ENCODE data around the gene HIBADH. TPM values are rescaled to one million over a fixed set of nuclear protein-coding genes. Genes with fewer than 3 reads are reported as not detected.
A peak's percentile ranks its signal among the peaks of the same experiment; 100 is the strongest.

Gene HIBADH
- total and polyA plus RNA-seq, 2 of the 4 experiments (the other 2 are of a cell fraction): 36.6 to 52.5 TPM

DNA sequence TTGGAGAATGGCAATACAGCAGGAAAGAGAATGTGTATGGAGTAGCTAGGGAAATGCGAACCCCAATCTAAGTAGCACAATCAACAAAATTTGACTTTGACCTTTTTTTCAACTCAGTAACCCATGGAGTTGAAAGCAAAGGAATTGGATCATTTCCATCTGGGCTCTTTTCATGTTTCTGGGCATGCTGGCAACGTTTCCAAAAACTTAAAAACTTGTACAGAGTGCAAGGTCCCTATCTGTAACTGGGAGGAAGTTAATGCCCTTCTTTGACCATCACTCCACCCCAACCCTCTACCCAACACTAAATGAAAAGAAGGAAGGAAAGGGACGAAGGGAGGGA, 1.3 kb upstream of the HIBADH start:
- H2BK120ac ChIP-seq (ENCODE audit: low read depth, low read length): no peak overlapping the region
- no peak overlapping the region for H3K9ac ChIP-seq (ENCODE audit: low read depth, low read length)
- no peak overlapping the region for H3K14ac ChIP-seq (replicated peaks; ENCODE audit: low read depth, low read length)
- H3K9me1 ChIP-seq (ENCODE audit: insufficient read depth, low read length): 0 out of 2 replicates have a peak, but pooled peaks cover 3% of the 10 kb centered on the region
- no peak overlapping the region for H3K27ac ChIP-seq (ENCODE audit: insufficient read depth, low read length)
- no peak overlapping the region for H4K5ac ChIP-seq (ENCODE audit: low read depth, low read length)
- DNase-seq (no peak), ATAC-seq (ENCODE audit: low read depth) (no peak)
- dilution Hi-C loops (cut with HindIII; ENCODE audit: low sequenced_read_pairs, unreplicated experiment) (no loop called here), in situ Hi-C loops (cut with MboI; ENCODE audit: low sequenced_read_pairs) (no loop called here), intact Hi-C loops (cut with micrococcal nuclease) (loop anchor here (2.0 to 5.0 kb wide), 3 partner anchors 77 to 467 kb away; partner anchors contain the start of gene TAX1BP1)
- no peaks in the 10 kb centered on the region for H4K20me1 ChIP-seq (ENCODE audit: insufficient read depth, low read length)
- POLR2A ChIA-PET (ENCODE audit: unreplicated experiment): no interaction called here
- no peak overlapping the region for H3K4ac ChIP-seq (ENCODE audit: low read depth, low read length)
- H3K4me2 ChIP-seq (ENCODE audit: low read depth, low read length): no peak overlapping the region
- no peak for TF ChIP-seq RFX5 (IDR thresholded peaks at IDR 0.05; ENCODE audit: low read depth, low read length)
- TF ChIP-seq, protein P1, sequence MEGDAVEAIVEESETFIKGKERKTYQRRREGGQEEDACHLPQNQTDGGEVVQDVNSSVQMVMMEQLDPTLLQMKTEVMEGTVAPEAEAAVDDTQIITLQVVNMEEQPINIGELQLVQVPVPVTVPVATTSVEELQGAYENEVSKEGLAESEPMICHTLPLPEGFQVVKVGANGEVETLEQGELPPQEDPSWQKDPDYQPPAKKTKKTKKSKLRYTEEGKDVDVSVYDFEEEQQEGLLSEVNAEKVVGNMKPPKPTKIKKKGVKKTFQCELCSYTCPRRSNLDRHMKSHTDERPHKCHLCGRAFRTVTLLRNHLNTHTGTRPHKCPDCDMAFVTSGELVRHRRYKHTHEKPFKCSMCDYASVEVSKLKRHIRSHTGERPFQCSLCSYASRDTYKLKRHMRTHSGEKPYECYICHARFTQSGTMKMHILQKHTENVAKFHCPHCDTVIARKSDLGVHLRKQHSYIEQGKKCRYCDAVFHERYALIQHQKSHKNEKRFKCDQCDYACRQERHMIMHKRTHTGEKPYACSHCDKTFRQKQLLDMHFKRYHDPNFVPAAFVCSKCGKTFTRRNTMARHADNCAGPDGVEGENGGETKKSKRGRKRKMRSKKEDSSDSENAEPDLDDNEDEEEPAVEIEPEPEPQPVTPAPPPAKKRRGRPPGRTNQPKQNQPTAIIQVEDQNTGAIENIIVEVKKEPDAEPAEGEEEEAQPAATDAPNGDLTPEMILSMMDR (conservative IDR thresholded peaks at IDR 0.05; ENCODE audit: low read depth, low read length): no peak
- no peak for TF ChIP-seq MAFK (IDR thresholded peaks at IDR 0.05; ENCODE audit: low read depth, low read length)
- TF ChIP-seq MXI1 (IDR thresholded peaks at IDR 0.05; ENCODE audit: borderline replicate concordance, low read depth, low read length): no peak
- TF ChIP-seq CEBPB (IDR thresholded peaks at IDR 0.05; ENCODE audit: low read depth, low read length): no peak
- TF ChIP-seq POLR2A (IDR thresholded peaks at IDR 0.05; ENCODE audit: low read depth, low read length): no peak
- TF ChIP-seq SMC3 (IDR thresholded peaks at IDR 0.05; ENCODE audit: low read depth, low read length): no peak
- TF ChIP-seq, protein P2, sequence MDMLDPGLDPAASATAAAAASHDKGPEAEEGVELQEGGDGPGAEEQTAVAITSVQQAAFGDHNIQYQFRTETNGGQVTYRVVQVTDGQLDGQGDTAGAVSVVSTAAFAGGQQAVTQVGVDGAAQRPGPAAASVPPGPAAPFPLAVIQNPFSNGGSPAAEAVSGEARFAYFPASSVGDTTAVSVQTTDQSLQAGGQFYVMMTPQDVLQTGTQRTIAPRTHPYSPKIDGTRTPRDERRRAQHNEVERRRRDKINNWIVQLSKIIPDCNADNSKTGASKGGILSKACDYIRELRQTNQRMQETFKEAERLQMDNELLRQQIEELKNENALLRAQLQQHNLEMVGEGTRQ (IDR thresholded peaks at IDR 0.05; ENCODE audit: low read depth, low read length): no peak
- H3K18ac ChIP-seq (ENCODE audit: low read depth, low read length): no peak overlapping the region
- no peak overlapping the region for H2AFZ ChIP-seq (replicated peaks; ENCODE audit: low read length, poor library complexity)
- BruUV-seq (replicated peaks): no TSS peak
- H2BK5ac ChIP-seq (ENCODE audit: low read depth, low read length, poor library complexity, severe bottlenecking): no peak overlapping the region
- H3K4me1 ChIP-seq (ENCODE audit: control insufficient read depth, insufficient read depth, low read length): no peaks in the 10 kb centered on the region
- H4K91ac ChIP-seq (ENCODE audit: insufficient read depth, low read depth, low read length): no peak overlapping the region
- WGBS, 2 experiments (ENCODE audit: extremely low coverage in 2 of 2, insufficient read length in 1 of 2): no CpG with 5 or more reads among the region's 3 CpGs
- H3K27me3 ChIP-seq (ENCODE audit: control insufficient read depth, insufficient read depth, low read length): no peaks in the 10 kb centered on the region
- no peak overlapping the region for H3K4me3 ChIP-seq (ENCODE audit: insufficient read depth, low read depth, low read length)
- H3K36me3 ChIP-seq (ENCODE audit: control insufficient read depth, insufficient read depth, low read length): no peaks in the 10 kb centered on the region
- no peak overlapping the region for H2BK15ac ChIP-seq (ENCODE audit: low read depth, low read length)
- H4K8ac ChIP-seq (ENCODE audit: low read depth in 2 of 2, low read length in 2 of 2): peak overlapping the region in 1 of 2 experiments; percentile 30; a peak in 1 of 4 replicates
- CTCF ChIA-PET: no interaction called here
- no peaks in the 10 kb centered on the region for H3K9me3 ChIP-seq (ENCODE audit: control insufficient read depth, insufficient read depth, low read length)
- no peak overlapping the region for H3K23ac ChIP-seq (ENCODE audit: low read depth, low read length)
- H2BK20ac ChIP-seq (ENCODE audit: low read depth, low read length): no peak overlapping the region
- peaks cover 21 to 23% of the 10 kb centered on the region in 2 experiments for H3K79me1 ChIP-seq (ENCODE audit: low read depth in 1 of 2, low read length in 2 of 2)
- H2AK9ac ChIP-seq (replicated peaks; ENCODE audit: low read depth, low read length, poor library complexity): peak overlapping the region; percentile 13
- H3K56ac ChIP-seq (ENCODE audit: extremely low read depth, insufficient read depth, low read length): no peak overlapping the region
- H2AK5ac ChIP-seq (ENCODE audit: low read depth, low read length): no peak overlapping the region

All from IMR-90 (cell line).